DND-41 (cell line): Measurements from ENCODE around the gene SAMD4B.

Source experiments
- EZH2 ChIP-seq: IDR thresholded peaks from 3 replicates; pipeline ENCODE4 v1.6.1; 2012; ENCODE audit warnings: borderline replicate concordance, low read depth, mild to moderate bottlenecking, moderate library complexity, low read length, inconsistent platforms; ENCODE audit not compliant: severe bottlenecking
- TF ChIP-seq, protein P1 (sequence below): IDR thresholded peaks from 2 replicates; pipeline ENCODE4 v1.5.1; 2012; ENCODE audit warnings: borderline replicate concordance, low read length, moderate library complexity, mild to moderate bottlenecking; ENCODE audit not compliant: poor library complexity, severe bottlenecking; ENCODE audit errors: extremely low read depth

DNA sequence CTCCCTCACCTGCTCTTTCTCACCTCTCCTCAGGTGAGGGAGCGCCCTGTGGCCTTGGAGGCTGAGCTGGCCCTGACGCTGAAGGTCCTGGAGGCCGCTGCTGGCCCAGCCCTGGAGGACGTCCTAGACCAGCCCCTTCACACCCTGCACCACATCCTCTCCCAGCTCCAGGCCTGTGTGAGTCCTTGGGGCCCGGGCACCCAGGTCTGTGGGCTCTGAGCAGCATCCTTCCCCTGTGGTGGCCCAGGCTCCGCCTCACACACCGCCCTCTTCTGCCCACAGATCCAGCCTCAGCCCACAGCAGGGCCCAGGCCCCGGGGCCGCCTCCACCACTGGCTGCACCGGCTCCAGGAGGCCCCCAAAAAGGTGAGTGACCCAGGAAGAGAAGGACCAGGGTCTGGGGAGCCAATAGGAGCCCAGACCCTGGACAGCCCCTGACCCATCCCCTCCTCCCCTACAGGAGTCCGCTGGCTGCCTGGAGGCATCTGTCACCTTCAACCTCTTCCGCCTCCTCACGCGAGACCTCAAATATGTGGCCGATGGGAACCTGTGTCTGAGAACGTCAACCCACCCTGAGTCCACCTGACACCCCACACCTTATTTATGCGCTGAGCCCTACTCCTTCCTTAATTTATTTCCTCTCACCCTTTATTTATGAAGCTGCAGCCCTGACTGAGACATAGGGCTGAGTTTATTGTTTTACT lies 44.1 kb upstream of the SAMD4B start:
- TF ChIP-seq, protein P1, sequence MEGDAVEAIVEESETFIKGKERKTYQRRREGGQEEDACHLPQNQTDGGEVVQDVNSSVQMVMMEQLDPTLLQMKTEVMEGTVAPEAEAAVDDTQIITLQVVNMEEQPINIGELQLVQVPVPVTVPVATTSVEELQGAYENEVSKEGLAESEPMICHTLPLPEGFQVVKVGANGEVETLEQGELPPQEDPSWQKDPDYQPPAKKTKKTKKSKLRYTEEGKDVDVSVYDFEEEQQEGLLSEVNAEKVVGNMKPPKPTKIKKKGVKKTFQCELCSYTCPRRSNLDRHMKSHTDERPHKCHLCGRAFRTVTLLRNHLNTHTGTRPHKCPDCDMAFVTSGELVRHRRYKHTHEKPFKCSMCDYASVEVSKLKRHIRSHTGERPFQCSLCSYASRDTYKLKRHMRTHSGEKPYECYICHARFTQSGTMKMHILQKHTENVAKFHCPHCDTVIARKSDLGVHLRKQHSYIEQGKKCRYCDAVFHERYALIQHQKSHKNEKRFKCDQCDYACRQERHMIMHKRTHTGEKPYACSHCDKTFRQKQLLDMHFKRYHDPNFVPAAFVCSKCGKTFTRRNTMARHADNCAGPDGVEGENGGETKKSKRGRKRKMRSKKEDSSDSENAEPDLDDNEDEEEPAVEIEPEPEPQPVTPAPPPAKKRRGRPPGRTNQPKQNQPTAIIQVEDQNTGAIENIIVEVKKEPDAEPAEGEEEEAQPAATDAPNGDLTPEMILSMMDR = no peak
- no peak for TF ChIP-seq EZH2
